A673 (cell line): ENCODE results near the gene XYLT1. TPM values are rescaled to one million over a fixed set of nuclear protein-coding genes. Genes with fewer than 3 reads are reported as not detected.

Experiments used
- BruUV-seq: library from RNA; stranded (reverse); fragments of 400-500 nt; replicated peaks from 2 replicates; lab custom pipeline; 2021; lab: Mats Ljungman, UMichigan
- CTCF ChIA-PET: fragments of 300-600 bp; sonication (Branson Sonifier 250); formaldehyde crosslinking; loops from one replicate; lab custom pipeline; 2022; ENCODE audit warnings: antibody characterized with exemption; lab: Charles Lee
- POLR2A ChIA-PET: fragments of 300-600 bp; sonication (Branson Sonifier 250); formaldehyde crosslinking; loops from one replicate; lab custom pipeline; 2022; ENCODE audit warnings: antibody characterized with exemption; ENCODE audit not compliant: low non-redundant PET; lab: Charles Lee
- DNase-seq: peaks from one replicate; pipeline ENCODE4 v3.0.0-alpha.2; 2015; ENCODE audit warnings: low spot score
- H3K27ac ChIP-seq: fragments of 200-600 bp; sonication (generic); 2 replicates; pipeline ENCODE4 v1.5.1; 2016; ENCODE audit warnings: mixed run types, low read depth, mild to moderate bottlenecking, mixed read lengths, antibody characterized with exemption, low read length; ENCODE audit not compliant: poor library complexity, severe bottlenecking
- H3K27me3 ChIP-seq: fragments of 200-600 bp; sonication (generic); replicated peaks from 2 replicates; pipeline ENCODE4 v1.6.1; 2017; ENCODE audit warnings: mixed run types, low read depth, mild to moderate bottlenecking, mixed read lengths, antibody characterized with exemption, low read length; ENCODE audit not compliant: insufficient read depth, poor library complexity
- H3K36me3 ChIP-seq: fragments of 200-600 bp; sonication (generic); 2 replicates; pipeline ENCODE4 v1.6.1; 2016; ENCODE audit warnings: mixed run types, mild to moderate bottlenecking, mixed read lengths, antibody characterized with exemption, low read length; ENCODE audit not compliant: insufficient read depth, poor library complexity, severe bottlenecking
- H3K4me1 ChIP-seq: fragments of 200-600 bp; sonication (generic); 2 replicates; pipeline ENCODE4 v1.6.1; 2017; ENCODE audit warnings: mixed run types, mild to moderate bottlenecking, mixed read lengths, antibody characterized with exemption, low read length; ENCODE audit not compliant: insufficient read depth, poor library complexity, severe bottlenecking
- H3K4me3 ChIP-seq: fragments of 200-600 bp; sonication (generic); 2 replicates; pipeline ENCODE4 v1.5.1; 2016; ENCODE audit warnings: low read depth, mixed run types, mild to moderate bottlenecking, mixed read lengths, low read length; ENCODE audit not compliant: poor library complexity, severe bottlenecking
- H3K9me3 ChIP-seq: fragments of 200-600 bp; sonication (generic); 2 replicates; pipeline ENCODE4 v1.6.1; 2016; ENCODE audit warnings: mixed run types, low read depth, mild to moderate bottlenecking, mixed read lengths, antibody characterized with exemption, low read length; ENCODE audit not compliant: poor library complexity, severe bottlenecking
- EZH2 ChIP-seq: fragments of 200-600 bp; sonication (generic); IDR thresholded peaks from 2 replicates; pipeline ENCODE4 v1.6.1; 2017; ENCODE audit warnings: borderline replicate concordance, low read depth, mild to moderate bottlenecking, mixed read lengths, antibody characterized with exemption, low read length; ENCODE audit not compliant: poor library complexity, severe bottlenecking
- intact Hi-C: fragments of 100-400 bp; cut with micrococcal nuclease; formaldehyde crosslinking; loops from one replicate; pipeline ENCODE4 v1.10.0; 2022; ENCODE audit not compliant: unreplicated experiment
- total RNA-seq: library from RNA; stranded (reverse); gene quantifications from 2 replicates; pipeline ENCODE4 v1.2.3, GENCODE V29; 2021
- TF ChIP-seq, protein P1 (sequence below): fragments of 300-800, 200-600 bp; sonication (generic); conservative IDR thresholded peaks from 2 replicates; pipeline ENCODE4 v1.5.1; 2017; ENCODE audit warnings: low read depth, mild to moderate bottlenecking, antibody characterized with exemption, low read length, moderate library complexity, mixed read lengths

XYLT1 gene
- total RNA-seq, 1 experiment from 2014 or later, result 0.64 TPM

DNA sequence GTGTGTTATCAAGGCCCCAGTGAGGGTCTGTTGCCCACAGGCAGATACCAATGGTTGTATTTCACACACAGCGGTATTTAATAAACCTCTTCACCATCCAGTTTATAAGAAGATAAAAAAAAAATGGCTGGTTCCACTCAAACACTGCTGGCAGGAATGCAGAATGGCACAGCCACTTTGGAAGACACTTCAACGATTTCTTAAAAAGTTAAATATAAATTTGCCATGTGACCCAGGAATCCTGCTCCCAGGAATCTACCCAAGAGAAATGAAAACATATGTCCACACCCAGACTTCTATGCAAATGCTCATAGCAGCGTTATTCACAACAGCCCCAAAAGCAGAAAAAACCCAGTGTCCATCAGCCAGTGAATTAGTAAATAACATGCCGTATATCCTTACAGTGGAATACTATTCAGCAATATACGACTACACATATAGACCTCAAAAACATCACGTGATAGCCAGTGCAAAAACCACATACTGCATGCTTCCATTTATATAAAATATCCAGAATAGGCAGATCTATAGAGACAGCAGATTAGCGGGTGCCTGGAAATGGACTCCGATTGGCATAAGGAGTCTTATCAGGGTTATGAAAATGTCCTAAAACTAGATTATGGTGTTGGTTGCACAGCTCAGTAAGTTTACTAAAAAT lies 38.7 kb downstream of the XYLT1 start:
- DNase-seq, result no peak
- no peak for TF ChIP-seq EZH2
- TF ChIP-seq, protein P1, sequence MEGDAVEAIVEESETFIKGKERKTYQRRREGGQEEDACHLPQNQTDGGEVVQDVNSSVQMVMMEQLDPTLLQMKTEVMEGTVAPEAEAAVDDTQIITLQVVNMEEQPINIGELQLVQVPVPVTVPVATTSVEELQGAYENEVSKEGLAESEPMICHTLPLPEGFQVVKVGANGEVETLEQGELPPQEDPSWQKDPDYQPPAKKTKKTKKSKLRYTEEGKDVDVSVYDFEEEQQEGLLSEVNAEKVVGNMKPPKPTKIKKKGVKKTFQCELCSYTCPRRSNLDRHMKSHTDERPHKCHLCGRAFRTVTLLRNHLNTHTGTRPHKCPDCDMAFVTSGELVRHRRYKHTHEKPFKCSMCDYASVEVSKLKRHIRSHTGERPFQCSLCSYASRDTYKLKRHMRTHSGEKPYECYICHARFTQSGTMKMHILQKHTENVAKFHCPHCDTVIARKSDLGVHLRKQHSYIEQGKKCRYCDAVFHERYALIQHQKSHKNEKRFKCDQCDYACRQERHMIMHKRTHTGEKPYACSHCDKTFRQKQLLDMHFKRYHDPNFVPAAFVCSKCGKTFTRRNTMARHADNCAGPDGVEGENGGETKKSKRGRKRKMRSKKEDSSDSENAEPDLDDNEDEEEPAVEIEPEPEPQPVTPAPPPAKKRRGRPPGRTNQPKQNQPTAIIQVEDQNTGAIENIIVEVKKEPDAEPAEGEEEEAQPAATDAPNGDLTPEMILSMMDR, result no peak
- H3K4me3 ChIP-seq, result no peak overlapping the region
- no peak overlapping the region for H3K27ac ChIP-seq
- intact Hi-C loops, result no loop called here
- CTCF ChIA-PET, result no interaction called here
- no peaks in the 10 kb centered on the region for H3K4me1 ChIP-seq
- H3K9me3 ChIP-seq, result no peaks in the 10 kb centered on the region
- POLR2A ChIA-PET, result no interaction called here
- H3K27me3 ChIP-seq, result no peaks in the 10 kb centered on the region
- no peaks in the 10 kb centered on the region for H3K36me3 ChIP-seq
- no TSS peak for BruUV-seq

DNA sequence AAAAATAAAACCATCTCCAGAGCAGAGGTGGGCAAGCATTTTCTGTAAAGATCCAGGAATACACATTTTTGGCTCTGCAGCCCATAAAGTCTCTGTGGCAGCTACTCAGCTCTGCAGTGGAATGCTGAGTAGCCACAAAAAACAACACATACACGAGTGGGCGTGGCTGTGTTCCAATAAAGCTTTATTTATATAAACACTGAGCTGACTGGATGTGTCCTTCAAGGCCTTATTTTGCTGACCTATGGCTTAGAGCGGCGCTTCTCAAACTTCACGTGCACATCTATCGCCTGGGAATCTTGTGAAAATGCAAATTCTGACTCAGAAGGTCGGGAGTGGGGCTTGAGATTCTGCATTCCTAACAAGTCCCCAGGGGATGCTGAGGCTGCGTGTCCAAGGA lies 39.7 kb downstream of the XYLT1 start:
- H3K36me3 ChIP-seq, result no peaks in the 10 kb centered on the region
- no peaks in the 10 kb centered on the region for H3K27me3 ChIP-seq
- no peak overlapping the region for H3K4me3 ChIP-seq
- no peaks in the 10 kb centered on the region for H3K9me3 ChIP-seq
- TF ChIP-seq, protein P1, result no peak
- no peak for TF ChIP-seq EZH2
- H3K4me1 ChIP-seq, result no peaks in the 10 kb centered on the region
- CTCF ChIA-PET, result no interaction called here
- no TSS peak for BruUV-seq
- no peak overlapping the region for H3K27ac ChIP-seq
- POLR2A ChIA-PET, result no interaction called here
- no peak for DNase-seq
- intact Hi-C loops, result no loop called here

DNA sequence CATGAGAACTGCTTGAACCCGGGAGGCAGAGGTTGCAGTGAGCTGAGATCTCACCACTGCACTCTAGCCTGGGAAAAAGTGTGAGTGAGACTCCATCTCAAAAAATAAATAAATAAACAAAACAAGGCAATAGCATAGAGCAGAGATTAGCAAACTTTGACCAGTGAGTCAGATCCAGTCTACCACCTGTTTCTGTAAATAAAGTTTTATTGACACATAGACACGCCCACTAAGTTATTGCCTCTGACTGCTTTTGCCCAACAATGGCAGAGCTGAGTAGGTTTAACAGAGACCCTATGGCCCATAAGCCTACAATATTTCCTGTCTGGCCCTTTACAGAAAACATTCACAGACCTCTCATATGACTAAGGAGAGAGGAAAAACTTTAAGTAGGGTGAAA lies 44.3 kb downstream of the XYLT1 start:
- H3K4me3 ChIP-seq, result no peak overlapping the region
- CTCF ChIA-PET, result no interaction called here
- no peaks in the 10 kb centered on the region for H3K9me3 ChIP-seq
- H3K27ac ChIP-seq, result no peak overlapping the region
- intact Hi-C loops, result no loop called here
- no peaks in the 10 kb centered on the region for H3K27me3 ChIP-seq
- no peak for DNase-seq
- POLR2A ChIA-PET, result no interaction called here
- H3K4me1 ChIP-seq, result no peaks in the 10 kb centered on the region
- H3K36me3 ChIP-seq, result no peaks in the 10 kb centered on the region
- BruUV-seq, result no TSS peak
- TF ChIP-seq EZH2, result no peak
- TF ChIP-seq, protein P1, result no peak
